Hepatic stellate cell (primary cell): ENCODE measurements around the gene AGBL1.
"Not testable (repeated sequence)": the region's sequence is repeated elsewhere in the genome, so short reads cannot be mapped to it uniquely, and the experiment has no call there.

ENCODE experiments used
- DNase-seq: peaks from one replicate; pipeline ENCODE4 v3.0.0; 2011; ENCODE audit warnings: low spot score

Gene AGBL1

GRCh38 chr15:86087808-86088207 is 8.1 kb downstream of the AGBL1 start:
- no peak for DNase-seq

- DNase-seq = no peak
Measured at GRCh38 chr15:86089422-86089821, 9.8 kb downstream of the AGBL1 start.

- no peak for DNase-seq
Measured at GRCh38 chr15:86101818-86102217, 22.1 kb downstream of the AGBL1 start.

- DNase-seq = no peak
Measured at GRCh38 chr15:86103825-86104224, 24.2 kb downstream of the AGBL1 start.

DNA sequence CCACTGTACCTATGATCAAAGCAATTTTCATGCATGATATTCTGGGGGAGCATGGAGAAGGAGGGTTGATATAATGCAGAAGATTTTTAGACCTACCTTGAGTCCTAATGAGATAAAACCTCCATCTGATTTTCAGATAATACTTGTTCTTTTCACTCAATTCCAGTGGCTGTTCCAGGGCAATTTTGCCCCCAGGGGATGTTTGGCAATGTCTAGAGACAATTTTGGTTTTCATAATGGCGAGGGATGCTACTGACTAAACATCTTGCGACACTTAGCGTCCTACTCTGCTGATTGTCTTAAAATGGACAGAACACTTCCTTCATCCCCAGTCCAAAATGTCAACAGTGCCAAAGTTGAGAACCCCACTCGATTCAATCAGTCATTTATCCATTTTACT is 26.6 kb downstream of the AGBL1 start:
- no peak for DNase-seq

DNA sequence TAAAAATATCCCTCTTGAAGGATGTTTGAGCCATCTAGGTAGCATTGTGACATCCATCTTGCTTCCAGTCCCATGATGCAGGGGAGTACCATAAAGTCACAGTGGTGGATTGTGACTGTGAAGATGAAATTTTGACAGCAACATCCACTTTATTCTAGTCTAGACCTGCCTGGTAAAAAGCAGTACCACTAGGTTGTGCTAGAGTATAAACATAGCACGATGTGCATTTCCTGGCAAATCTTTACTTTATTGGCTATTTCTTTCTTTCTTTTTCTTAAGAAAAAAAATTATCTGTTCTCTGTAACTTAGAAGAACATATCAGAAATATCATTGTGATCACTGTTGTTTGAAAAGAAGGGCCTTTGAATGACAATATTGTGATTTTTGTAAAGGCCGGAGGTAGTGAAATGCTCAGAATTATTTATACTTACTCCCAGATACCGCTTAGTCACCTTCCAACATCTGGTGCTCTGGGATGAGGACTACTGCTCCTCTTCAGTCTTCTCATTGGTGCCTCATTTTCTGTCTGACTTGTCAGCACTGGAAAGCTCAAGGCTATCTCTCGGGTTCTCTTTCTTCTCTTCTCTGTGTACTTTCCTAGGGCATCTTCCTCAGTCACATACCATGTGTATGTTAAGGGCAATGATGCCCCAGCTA is 35.6 kb downstream of the AGBL1 start:
- no peak for DNase-seq

- DNase-seq = no peak
Measured at GRCh38 chr15:86121568-86122225, 42.0 kb downstream of the AGBL1 start.

- DNase-seq = not testable (repeated sequence)
Measured at GRCh38 chr15:86122691-86123391, 43.2 kb downstream of the AGBL1 start.

GRCh38 chr15:86125775-86126174 is 46.1 kb downstream of the AGBL1 start:
- DNase-seq = no peak

DNA sequence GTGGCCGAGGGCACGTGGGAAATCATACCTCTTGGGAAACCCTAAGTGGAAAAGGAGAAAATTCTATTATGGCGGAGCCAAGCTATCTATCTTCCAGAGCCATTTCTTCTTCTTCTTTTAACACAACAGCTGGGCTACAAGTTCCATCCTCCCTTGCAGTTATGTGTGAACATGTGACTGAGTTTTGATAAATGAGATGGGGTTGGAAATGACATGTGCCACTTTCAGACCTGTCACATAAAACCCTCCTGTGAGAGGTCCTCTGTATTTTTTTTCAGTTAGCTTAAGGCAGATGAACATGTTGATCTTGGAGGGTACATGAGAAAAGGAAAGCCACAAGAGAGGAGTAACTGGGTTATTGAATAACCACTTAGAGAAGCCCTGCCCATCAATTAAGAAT is 47.9 kb downstream of the AGBL1 start:
- no peak for DNase-seq

DNA sequence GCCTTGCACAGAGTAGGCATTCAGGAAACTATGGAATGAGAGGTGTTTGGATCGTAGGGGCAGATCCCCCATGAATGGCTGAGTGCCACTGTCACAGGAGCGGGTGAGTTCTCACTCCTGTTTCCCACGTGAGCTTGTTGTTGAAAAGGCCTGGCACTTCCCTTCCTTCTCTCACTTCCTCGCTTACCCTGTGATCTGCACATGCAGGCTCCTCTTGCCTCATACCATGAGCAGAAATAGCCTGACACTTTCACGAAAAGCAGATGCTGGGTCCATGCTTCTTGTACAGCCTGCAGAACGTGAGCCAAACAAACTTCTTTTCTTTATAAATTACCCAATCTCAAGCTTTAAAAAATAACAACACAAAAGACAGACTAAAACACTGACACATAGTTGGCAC is 55.4 kb downstream of the AGBL1 start:
- no peak for DNase-seq

DNA sequence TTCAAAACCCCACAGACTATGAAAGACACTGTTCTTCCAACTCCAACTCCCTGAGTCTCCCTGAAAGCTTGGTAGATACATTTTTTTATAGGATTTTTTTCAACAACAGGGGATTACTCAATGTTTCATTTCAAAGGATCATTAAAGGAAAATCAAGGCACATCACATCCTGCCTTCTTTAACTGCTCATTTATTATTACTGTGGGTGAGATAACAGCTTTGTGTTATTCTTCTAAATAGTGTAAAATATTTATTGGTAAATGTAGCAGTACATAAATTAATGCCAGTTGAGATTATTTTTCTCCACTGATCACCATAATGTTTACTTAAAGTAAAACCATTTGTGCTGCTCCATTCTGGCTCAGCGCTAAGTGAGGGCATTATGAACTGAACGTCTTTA is 57.2 kb downstream of the AGBL1 start:
- no peak for DNase-seq

DNA sequence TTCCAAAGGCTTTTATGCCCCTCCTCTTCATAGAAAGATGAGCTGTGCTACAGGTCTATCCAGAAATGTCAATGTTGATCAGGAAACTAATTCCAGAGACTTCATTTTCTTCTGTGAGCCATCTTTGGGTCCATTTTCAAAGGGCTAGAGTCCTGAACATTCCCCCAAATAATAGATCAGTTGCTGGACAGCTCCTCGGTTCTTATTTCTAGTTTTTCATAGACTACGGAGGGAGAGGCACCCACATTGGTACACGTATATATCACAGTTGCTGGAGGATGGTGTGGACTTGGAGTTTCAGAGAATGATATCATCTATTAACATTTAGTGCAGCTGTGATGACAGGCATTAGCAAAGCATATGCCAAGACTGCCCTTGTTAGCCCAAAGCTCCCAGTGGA is 59.1 kb downstream of the AGBL1 start:
- DNase-seq = no peak

DNA sequence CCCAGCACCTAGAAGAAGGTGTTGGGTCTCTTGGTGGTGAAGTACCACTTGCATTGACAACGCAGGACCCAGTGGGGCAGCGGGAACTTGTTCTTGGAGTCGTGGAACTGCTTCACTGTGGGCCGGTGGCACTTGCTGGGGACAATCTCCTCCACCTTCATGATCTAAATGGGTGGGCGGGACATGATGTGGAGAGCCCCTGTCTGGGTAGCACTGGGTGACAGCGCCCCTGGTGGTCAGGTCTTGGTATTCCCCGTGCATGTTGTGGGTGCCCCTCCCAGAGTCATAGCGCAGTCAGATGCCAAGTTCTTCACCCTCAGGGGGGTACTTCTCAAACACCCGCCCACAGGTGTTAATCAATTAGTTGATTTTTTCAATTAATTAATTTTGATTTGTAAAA is 60.2 kb downstream of the AGBL1 start:
- DNase-seq = no peak

DNA sequence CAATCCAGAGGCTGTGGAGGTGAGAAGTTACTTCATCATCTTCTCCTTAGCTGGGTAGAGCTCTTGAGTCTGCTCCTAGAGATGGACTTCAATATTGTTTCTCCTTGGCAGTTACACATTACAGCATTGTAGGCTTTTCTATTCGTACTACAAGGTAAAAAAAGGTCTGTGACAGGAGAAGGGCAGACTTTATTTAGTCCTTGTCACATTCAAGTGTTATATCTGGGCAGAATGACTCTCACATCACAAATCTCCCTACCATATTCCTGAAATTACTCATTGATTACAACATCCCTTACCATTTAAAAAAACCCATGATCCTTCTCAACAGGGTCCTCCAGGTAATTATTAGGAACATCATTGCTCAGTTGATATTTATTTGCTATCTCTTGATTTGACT is 75.0 kb downstream of the AGBL1 start:
- no peak for DNase-seq

DNA sequence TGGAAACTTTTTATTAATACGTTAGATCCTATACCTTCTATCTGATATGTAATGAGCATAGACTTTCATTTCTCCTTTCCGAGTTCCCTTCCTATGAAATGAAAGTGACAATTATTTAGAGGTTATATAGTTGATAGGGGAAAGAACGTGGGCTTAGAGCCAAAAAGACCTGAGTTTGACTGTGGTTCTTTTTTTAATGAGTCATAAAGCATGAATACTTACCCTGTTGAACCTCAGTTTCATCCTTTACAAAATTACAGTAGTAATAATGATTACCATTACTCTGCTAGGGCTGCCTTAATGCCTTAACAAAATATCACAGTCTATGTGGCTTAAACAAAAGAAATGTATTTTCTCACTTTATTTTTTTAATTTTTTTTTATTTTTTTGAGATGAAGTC is 75.9 kb downstream of the AGBL1 start:
- DNase-seq = no peak

- DNase-seq = no peak
Measured at GRCh38 chr15:86157606-86158293, 78.1 kb downstream of the AGBL1 start.

DNA sequence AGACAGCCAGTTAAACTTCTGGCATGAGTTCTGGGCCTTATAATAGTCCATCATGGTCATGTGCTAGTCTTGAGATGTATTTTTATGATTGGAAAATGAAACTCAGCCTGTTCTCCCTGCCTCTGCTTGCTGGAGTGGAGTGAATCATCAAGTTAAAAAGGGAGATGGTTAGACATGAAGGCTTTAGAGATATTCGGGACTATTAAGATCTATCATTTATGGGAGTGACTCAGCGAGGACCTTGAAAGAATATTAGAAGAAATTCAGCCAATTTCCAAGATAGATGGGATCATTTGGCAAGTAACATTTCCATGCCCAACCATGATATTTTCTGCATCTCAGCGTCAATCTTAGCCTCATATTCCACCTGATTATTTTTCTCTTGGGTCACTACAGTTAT is 79.8 kb downstream of the AGBL1 start:
- no peak for DNase-seq

DNA sequence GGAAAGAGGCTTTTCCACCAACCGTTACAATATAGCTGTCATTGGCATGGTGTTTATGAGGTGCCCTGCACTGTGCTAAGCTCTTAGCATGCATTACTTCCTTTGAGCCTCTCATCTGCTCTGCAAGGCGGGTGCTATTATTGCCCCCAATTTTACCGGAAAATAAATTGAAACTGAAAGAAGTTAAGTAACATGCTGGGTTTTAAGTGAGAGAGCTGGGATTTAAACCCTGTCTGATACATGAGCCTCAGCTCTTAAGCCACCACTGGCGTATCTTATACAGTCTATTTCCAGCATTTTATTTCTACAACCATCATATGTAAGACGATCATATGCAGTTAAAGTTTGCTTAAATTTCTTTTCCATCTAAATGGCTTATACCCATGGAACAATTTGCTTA is 81.6 kb downstream of the AGBL1 start:
- DNase-seq = no peak

- no peak for DNase-seq
Measured at GRCh38 chr15:86162172-86162591, 82.5 kb downstream of the AGBL1 start.

- no peak for DNase-seq
Measured at GRCh38 chr15:86162641-86163040, 83.0 kb downstream of the AGBL1 start.

GRCh38 chr15:86163816-86164215 is 84.1 kb downstream of the AGBL1 start:
- no peak for DNase-seq
